MCF 10A (cell line): ENCODE measurements around the gene ELMO1. TPM values are rescaled to one million over a fixed set of nuclear protein-coding genes. Genes with fewer than 3 reads are reported as not detected.

Experiments used
- BruUV-seq: library from RNA; stranded (reverse); fragments of 400-500 nt; replicated peaks from 2 replicates; lab custom pipeline; 2021; lab: Mats Ljungman, UMichigan
- CTCF ChIA-PET: fragments of 300-600 bp; sonication (Branson Sonifier 250); formaldehyde crosslinking; extraction: SDS; loops from one replicate; lab custom pipeline; 2021; ENCODE audit warnings: antibody characterized with exemption, inconsistent platforms; lab: Yijun Ruan, JAX
- POLR2A ChIA-PET: fragments of 300-600, 350-650 bp; sonication (Branson Sonifier 250); formaldehyde crosslinking; extraction: SDS; loops from one replicate; lab custom pipeline; 2020; ENCODE audit warnings: antibody characterized with exemption, inconsistent platforms; lab: Yijun Ruan, JAX
- DNase-seq: peaks from one replicate; pipeline ENCODE4 v3.0.0-alpha.2; 2018; ENCODE audit not compliant: unreplicated experiment
- H3K27ac Mint-ChIP-seq: one replicate; pipeline ENCODE4 v1.8.0; 2022; ENCODE audit warnings: mild to moderate bottlenecking, low read depth, mixed read lengths; ENCODE audit not compliant: unreplicated experiment
- H3K27me3 Mint-ChIP-seq: one replicate; pipeline ENCODE4 v1.8.0; 2022; ENCODE audit warnings: mixed read lengths; ENCODE audit not compliant: insufficient read depth, unreplicated experiment
- H3K36me3 Mint-ChIP-seq: one replicate; pipeline ENCODE4 v1.8.0; 2022; ENCODE audit warnings: mild to moderate bottlenecking, moderate library complexity, mixed read lengths; ENCODE audit not compliant: insufficient read depth, unreplicated experiment
- H3K4me1 Mint-ChIP-seq: one replicate; pipeline ENCODE4 v1.8.0; 2022; ENCODE audit warnings: mixed read lengths; ENCODE audit not compliant: insufficient read depth, unreplicated experiment
- H3K4me3 Mint-ChIP-seq: one replicate; pipeline ENCODE4 v1.8.0; 2022; ENCODE audit warnings: mild to moderate bottlenecking, moderate library complexity, mixed read lengths; ENCODE audit not compliant: unreplicated experiment
- H3K9me3 Mint-ChIP-seq: one replicate; pipeline ENCODE4 v1.8.0; 2022; ENCODE audit warnings: mixed read lengths; ENCODE audit not compliant: unreplicated experiment
- intact Hi-C: fragments of 100-400 bp; cut with micrococcal nuclease; formaldehyde crosslinking; loops from 2 replicates; pipeline ENCODE4 v1.14.1; 2022
- total RNA-seq: library from RNA; stranded (reverse); gene quantifications from 2 replicates; pipeline ENCODE4 v1.2.3, GENCODE V29; 2022
- TF ChIP-seq, protein P1 (sequence below): fragments of 200-600 bp; IDR thresholded peaks from one replicate; pipeline ENCODE4 v1.8.0; 2022; ENCODE audit warnings: antibody characterized with exemption, mild to moderate bottlenecking; ENCODE audit not compliant: unreplicated experiment

Gene ELMO1
- total RNA-seq, 1 experiment from 2014 or later = 0.30 TPM

DNA sequence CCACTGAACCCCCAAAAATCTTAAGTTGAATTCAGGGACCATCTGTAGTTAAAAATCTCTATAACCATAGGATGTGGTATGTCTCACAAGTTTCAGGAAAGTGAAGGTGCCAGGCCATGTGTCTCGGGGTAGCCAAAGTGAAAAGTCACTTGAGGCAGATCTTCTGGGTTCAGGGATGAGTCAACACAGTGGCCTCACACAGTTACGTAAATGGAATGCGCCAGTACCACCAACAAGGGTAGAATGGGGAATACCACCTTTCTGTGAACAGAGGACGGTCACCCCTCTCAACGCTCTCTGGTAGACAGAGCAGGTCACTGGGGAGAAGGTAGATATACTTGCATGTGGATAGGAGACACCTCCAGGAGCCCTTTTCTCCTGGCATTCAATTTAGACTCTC lies 71.4 kb downstream of the ELMO1 start:
- intact Hi-C loops = no loop called here
- TF ChIP-seq, protein P1, sequence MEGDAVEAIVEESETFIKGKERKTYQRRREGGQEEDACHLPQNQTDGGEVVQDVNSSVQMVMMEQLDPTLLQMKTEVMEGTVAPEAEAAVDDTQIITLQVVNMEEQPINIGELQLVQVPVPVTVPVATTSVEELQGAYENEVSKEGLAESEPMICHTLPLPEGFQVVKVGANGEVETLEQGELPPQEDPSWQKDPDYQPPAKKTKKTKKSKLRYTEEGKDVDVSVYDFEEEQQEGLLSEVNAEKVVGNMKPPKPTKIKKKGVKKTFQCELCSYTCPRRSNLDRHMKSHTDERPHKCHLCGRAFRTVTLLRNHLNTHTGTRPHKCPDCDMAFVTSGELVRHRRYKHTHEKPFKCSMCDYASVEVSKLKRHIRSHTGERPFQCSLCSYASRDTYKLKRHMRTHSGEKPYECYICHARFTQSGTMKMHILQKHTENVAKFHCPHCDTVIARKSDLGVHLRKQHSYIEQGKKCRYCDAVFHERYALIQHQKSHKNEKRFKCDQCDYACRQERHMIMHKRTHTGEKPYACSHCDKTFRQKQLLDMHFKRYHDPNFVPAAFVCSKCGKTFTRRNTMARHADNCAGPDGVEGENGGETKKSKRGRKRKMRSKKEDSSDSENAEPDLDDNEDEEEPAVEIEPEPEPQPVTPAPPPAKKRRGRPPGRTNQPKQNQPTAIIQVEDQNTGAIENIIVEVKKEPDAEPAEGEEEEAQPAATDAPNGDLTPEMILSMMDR = no peak
- ChIA-PET POLR2A (no interaction called here), CTCF (interaction anchor here (0.8 kb wide), 1 partner anchor 9 kb away, joined by 3 read pairs; no protein-coding TSS in a partner anchor)
- no peaks in the 10 kb centered on the region for H3K4me1 Mint-ChIP-seq
- no TSS peak for BruUV-seq
- H3K27me3 Mint-ChIP-seq = no peaks in the 10 kb centered on the region
- no peak overlapping the region for H3K4me3 Mint-ChIP-seq
- no peak overlapping the region for H3K27ac Mint-ChIP-seq
- H3K36me3 Mint-ChIP-seq = no peaks in the 10 kb centered on the region
- H3K9me3 Mint-ChIP-seq = peaks cover 7% of the 10 kb centered on the region
- DNase-seq = no peak

- H3K4me1 Mint-ChIP-seq = no peaks in the 10 kb centered on the region
- TF ChIP-seq, protein P1 = no peak
- no peaks in the 10 kb centered on the region for H3K27me3 Mint-ChIP-seq
- CTCF ChIA-PET = interaction anchor here (0.6 to 0.8 kb wide), 3 partner anchors 8 to 153 kb away, joined by 3 read pairs; no protein-coding TSS in a partner anchor
- POLR2A ChIA-PET = no interaction called here
- peak; percentile 51 for DNase-seq
- peaks cover 7% of the 10 kb centered on the region for H3K9me3 Mint-ChIP-seq
- no peak overlapping the region for H3K27ac Mint-ChIP-seq
- BruUV-seq = no TSS peak
- H3K36me3 Mint-ChIP-seq = no peaks in the 10 kb centered on the region
- intact Hi-C loops = no loop called here
- no peak overlapping the region for H3K4me3 Mint-ChIP-seq
These were observed 72.3 kb downstream of the ELMO1 start for GRCh38 chr7:37376386-37376785.

DNA sequence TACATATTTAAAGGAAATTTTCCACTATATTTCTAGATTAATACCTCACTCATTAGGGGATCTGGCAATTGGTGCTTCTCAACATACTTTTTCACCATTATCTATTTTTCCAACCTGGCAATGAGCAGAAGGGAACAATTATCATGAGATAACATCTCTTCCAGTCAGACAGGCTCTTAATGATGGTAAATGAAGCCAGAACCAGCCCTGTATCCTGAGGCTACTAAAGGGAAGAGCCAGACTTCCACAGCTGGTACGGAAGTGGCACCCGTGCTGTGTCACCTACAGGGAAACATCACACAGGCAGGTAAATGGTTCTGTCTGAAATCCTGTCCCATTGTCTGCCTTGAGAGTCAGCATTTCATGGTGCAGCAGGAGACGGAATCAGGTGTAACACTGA lies 75.9 kb downstream of the ELMO1 start:
- no peak overlapping the region for H3K4me3 Mint-ChIP-seq
- H3K27me3 Mint-ChIP-seq = no peaks in the 10 kb centered on the region
- CTCF ChIA-PET = no interaction called here
- DNase-seq = no peak
- no peak overlapping the region for H3K27ac Mint-ChIP-seq
- H3K36me3 Mint-ChIP-seq = no peaks in the 10 kb centered on the region
- H3K9me3 Mint-ChIP-seq = no peaks in the 10 kb centered on the region
- BruUV-seq = no TSS peak
- H3K4me1 Mint-ChIP-seq = peaks cover 7% of the 10 kb centered on the region
- TF ChIP-seq, protein P1 = no peak
- POLR2A ChIA-PET = interaction anchor here (0.8 kb wide), 1 partner anchor 98 kb away, joined by 3 read pairs; no protein-coding TSS in a partner anchor
- intact Hi-C loops = no loop called here

DNA sequence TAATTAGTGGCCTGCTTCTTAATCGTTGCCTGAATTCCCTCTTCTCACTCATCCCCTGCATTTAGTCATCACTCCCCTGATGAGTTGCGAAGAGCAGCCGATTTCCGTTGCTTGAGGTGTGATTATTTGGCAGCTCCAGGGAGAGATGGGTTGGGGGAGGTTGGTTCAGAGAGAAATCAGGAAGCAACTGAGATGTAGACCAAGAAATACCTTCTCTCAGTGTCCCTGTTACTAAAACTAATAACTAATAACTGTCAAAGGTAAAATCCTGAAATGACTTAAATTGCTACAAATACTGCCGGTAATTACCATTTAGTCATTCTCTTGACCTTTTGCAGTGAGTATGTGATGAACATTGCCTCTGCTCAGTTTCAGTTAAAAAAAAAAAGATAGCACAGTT lies 76.9 kb downstream of the ELMO1 start:
- Mint-ChIP-seq H3K27me3 (no peaks in the 10 kb centered on the region), H3K9me3 (no peaks in the 10 kb centered on the region), H3K4me1 (peaks cover 7% of the 10 kb centered on the region), H3K27ac (no peak overlapping the region), H3K4me3 (no peak overlapping the region), H3K36me3 (no peaks in the 10 kb centered on the region)
- no peak for DNase-seq
- ChIA-PET CTCF (no interaction called here), POLR2A (interaction anchor here (0.6 kb wide), 1 partner anchor 294 kb away, joined by 3 read pairs; no protein-coding TSS in a partner anchor)
- intact Hi-C loops = no loop called here
- TF ChIP-seq, protein P1 = no peak
- no TSS peak for BruUV-seq
